ENCODE measurements around the gene GUCY2F.

The GUCY2F gene

GRCh38 chrX:109392895-109393294, 89.0 kb downstream of the GUCY2F start:
- FAIRE-seq, result no peak

GRCh38 chrX:109390556-109390955, 91.3 kb downstream of the GUCY2F start:
- FAIRE-seq, result no peak

GRCh38 chrX:109389917-109390316, 92.0 kb downstream of the GUCY2F start:
- no peak for FAIRE-seq

- FAIRE-seq, result peak; percentile 73
These were observed 97.2 kb downstream of the GUCY2F start for GRCh38 chrX:109384699-109385098.

GRCh38 chrX:109382332-109382731, 99.6 kb downstream of the GUCY2F start:
- no peak for FAIRE-seq

- FAIRE-seq, result no peak
These were observed 103.6 kb downstream of the GUCY2F start for GRCh38 chrX:109378281-109378680.

- no peak for FAIRE-seq
These were observed 107.5 kb downstream of the GUCY2F start for GRCh38 chrX:109374262-109374960.

GRCh38 chrX:109373468-109373867, 108.4 kb downstream of the GUCY2F start:
- FAIRE-seq, result no peak

GRCh38 chrX:109372716-109373115, 109.2 kb downstream of the GUCY2F start:
- no peak for FAIRE-seq

- no peak for FAIRE-seq
These were observed 109.6 kb downstream of the GUCY2F start for GRCh38 chrX:109372291-109372690.

GRCh38 chrX:109362101-109362500, 119.8 kb downstream of the GUCY2F start:
- FAIRE-seq, result no peak

- FAIRE-seq, result no peak
These were observed 121.6 kb downstream of the GUCY2F start for GRCh38 chrX:109360301-109360700.

GRCh38 chrX:109357706-109358105, 124.2 kb downstream of the GUCY2F start:
- no peak for FAIRE-seq

GRCh38 chrX:109356684-109357083, 125.2 kb downstream of the GUCY2F start:
- no peak for FAIRE-seq

- no peak for FAIRE-seq
These were observed 129.8 kb downstream of the GUCY2F start for GRCh38 chrX:109352066-109352588.

- no peak for FAIRE-seq
These were observed 130.3 kb downstream of the GUCY2F start for GRCh38 chrX:109351557-109351956.

GRCh38 chrX:109350551-109350950, 131.3 kb downstream of the GUCY2F start:
- FAIRE-seq, result no peak

GRCh38 chrX:109350051-109350450, 131.8 kb downstream of the GUCY2F start:
- no peak for FAIRE-seq

GRCh38 chrX:109347632-109348031, 134.3 kb downstream of the GUCY2F start:
- no peak for FAIRE-seq

- FAIRE-seq, result no peak
These were observed 135.4 kb downstream of the GUCY2F start for GRCh38 chrX:109346491-109346890.

GRCh38 chrX:109345856-109346255, 136.0 kb downstream of the GUCY2F start:
- FAIRE-seq, result no peak

GRCh38 chrX:109344678-109345077, 137.2 kb downstream of the GUCY2F start:
- no peak for FAIRE-seq

- FAIRE-seq, result no peak
These were observed 137.8 kb downstream of the GUCY2F start for GRCh38 chrX:109344101-109344500.

GRCh38 chrX:109343671-109344070, 138.2 kb downstream of the GUCY2F start:
- no peak for FAIRE-seq

- FAIRE-seq, result no peak
These were observed 145.7 kb downstream of the GUCY2F start for GRCh38 chrX:109336141-109336540.
